HG03565 (cell line): ENCODE results near the gene SPINK8.
"Not testable (repeated sequence)": the region's sequence is repeated elsewhere in the genome, so short reads cannot be mapped to it uniquely, and the experiment has no call there.

Experiments used
- ATAC-seq: cut with Tn5 transposase; IDR thresholded peaks from one replicate; pipeline ENCODE4 v1.9.1; 2021; ENCODE audit warnings: mild to moderate bottlenecking, moderate library complexity; ENCODE audit not compliant: unreplicated experiment

The SPINK8 gene

DNA sequence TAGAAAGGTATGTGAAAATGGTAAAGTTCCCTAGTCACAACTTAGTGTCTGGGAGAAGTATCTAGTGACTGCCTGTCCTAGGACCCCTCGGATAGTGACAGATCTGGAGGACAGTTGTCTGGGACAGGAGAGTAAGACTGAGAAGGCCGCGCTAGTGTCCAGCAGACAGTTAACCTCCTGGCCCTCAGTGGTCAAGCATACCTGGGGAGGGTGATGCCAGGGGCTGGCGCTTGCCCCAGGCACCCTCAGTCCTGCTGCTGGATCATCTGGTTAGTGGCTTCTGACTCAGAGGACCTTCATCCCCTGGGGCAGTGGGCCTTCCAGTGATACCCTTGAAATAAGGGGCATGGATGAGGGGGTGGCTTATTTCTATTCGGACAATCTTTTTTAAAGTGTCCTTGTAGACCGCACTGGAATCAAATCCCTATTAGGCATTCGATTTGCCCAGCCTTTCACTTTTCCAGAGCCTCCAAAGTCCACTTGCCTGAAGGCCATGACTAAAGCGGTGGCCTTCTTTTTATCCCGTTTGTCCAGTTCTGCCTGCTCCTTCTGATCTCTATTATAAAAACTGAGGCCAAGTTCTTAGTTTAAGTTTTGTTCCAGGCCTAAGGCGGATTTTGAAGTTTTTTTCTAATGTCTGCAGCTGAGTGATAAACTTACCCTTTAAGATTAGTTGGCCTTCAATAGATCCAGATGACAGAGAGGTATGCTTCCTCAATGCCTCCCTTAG, 1.6 kb downstream of the SPINK8 start:
- not testable (repeated sequence) for ATAC-seq

GRCh38 chr3:48320996-48321395, 12.5 kb downstream of the SPINK8 start:
- ATAC-seq = no peak

DNA sequence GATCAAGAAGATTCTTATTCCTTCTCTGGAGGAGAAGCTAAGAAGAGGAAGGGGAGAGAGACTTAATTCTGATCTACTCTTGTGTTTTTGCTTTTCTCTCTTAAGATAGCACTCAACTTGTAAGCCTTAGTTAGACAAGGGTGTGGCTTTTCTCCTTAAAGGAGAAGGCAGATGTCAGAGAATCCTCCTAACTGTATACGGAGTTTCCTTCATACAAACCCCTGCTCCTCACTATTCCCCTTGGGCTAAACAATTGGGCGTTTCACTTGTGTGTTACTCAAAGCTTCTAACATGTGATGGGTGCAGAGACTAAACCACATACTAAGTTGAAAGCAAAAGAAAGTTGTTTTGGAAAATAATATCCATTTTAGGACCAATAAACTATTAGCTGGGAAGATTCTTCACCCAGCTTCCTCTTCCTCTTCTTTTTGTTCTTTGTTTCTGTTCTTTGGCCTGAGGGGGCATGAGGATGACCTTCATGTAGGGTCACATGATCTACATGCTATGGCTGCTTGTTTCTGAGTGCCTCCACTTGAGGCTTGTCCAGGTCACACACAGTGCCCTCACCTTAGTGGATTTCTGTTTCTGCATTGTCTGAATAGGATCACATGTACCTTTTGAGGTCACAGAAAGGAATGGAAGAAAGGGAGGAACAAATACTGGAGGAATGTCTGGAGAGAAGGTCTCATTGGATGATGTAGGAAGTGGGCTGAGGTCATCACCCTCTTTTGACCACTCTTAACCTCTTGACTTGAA, 14.6 kb downstream of the SPINK8 start:
- ATAC-seq = no peak

GRCh38 chr3:48314542-48314941, 18.9 kb downstream of the SPINK8 start:
- no peak for ATAC-seq

- ATAC-seq = no peak
Observed at GRCh38 chr3:48306860-48307530, 26.5 kb downstream of the SPINK8 start.

- no peak for ATAC-seq
Observed at GRCh38 chr3:48306290-48306689, 27.2 kb downstream of the SPINK8 start.

DNA sequence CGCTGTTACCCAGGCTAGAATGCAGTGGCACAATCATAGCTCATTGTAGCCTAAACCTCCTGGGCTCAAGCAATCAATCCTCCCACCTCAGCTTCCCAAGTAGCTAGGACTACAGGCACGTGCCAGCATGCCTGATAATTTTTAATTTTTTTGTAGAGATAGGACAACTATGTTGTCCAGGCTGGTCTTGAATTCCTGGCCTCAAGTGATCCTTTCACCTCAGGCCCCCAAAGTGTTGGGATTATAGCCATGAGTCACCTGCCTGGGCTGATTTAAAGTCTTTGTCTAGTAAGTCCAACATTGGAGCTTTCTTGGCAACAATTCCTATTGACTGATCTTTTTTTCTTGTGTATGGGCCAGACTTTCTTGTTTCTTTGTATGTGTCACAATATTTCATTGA, 28.1 kb downstream of the SPINK8 start:
- no peak for ATAC-seq

- ATAC-seq = no peak
Observed at GRCh38 chr3:48303021-48303420, 30.4 kb downstream of the SPINK8 start.

DNA sequence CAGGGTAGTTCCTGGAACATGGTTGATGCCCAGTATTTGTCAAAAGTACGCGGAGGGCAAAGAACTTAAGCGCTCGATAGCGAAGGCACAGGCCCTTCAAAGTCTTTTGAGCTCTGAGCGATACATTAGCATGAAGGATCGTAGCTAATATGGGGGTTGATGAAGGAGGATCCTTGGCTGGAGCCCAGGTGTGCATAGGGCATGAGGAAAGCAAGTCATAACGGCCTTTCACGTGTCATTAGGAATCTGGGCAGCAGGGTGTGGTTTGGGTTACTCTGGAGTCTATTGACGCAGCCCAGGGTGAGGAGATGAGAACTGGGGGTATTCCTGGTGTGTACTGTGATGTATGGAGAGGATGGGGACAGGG, 31.7 kb downstream of the SPINK8 start:
- no peak for ATAC-seq

DNA sequence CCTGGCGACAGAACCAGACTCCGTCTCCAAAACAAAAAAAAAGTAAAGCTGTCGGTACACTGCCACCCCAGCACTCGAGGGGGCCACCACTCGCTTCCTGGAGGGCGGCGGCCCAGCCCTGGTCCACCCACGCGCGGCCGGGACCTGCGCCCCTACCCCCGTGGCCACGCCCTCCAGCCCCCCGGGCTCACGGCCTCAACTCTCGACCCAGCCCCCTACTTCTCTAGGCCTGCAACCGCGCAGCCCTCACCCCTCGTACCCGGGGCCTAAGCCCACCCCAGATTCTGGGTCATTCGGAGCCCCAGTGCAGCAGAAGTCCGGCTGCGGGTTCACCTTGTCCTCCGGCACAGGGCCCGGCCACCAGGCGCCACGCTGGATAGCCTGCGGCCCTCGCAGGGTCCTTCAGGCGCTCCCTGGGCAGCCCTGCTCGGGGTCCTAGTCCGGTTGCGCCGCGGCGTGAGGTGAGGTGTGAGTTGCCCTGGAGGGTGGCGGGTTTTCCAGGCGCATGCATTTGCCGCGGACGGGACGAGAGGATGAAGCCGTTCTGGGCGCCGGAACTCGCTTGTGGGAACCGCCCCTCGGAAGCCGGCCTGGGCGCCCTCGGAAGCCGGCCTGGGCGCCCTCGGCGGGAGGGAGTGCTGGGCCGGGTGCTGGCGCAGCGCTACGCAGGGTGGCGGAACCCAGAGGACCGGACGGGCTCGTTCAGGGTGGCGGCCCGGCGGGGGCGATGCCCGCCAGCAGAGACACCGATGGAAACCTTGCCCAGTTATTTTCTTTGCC, 32.3 kb downstream of the SPINK8 start, which contains the start of gene NME6:
Gene NME6, minus strand, starts transcription at position 348 of the 780 bp plus-strand sequence.
- peak; percentile 70 for ATAC-seq

DNA sequence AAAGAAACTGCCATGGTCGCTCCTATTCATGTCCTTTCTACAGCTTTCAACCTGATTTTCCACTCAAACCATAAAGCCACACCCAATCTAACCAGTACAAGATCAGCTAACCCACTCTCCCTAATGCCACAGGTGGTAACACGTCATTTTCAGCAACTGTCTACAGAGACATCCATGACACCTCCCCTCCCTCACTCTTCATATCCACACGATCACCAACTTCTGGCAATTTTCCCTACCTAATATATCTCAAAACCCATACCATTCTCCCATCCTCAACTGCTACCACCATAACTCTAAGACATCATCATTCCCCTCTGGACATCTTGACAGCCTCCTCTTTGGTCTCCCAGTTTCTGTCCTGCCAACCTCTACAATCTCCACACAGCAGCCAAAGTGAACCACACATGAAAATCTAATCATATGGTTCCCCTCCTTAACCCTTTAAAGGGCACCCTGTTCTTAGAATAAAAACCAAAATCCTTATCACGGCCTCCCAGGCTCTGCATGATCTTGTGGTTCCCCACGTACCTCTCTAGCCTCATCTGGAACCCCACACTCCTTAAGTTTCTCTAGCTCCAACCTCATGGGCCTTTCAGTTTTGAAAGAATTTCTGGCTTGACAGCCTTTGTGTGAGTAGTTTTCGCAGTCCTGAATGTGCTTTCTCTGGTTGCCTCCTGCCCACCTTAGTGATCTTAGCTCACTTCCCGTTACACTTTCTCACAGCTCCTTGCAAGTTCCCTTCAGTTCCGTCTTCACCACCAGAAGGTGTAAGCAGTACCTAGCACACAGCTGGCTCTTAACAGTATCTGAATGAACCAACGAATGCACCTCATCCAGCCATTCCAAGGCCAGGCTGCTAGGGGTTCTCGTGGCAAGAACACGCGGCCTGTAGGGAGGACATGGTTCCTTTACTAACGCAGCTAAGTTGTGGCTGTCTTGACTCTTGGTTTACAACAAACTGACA, 33.4 kb downstream of the SPINK8 start:
- ATAC-seq = peak; percentile 45

GRCh38 chr3:48297111-48297810, 36.2 kb downstream of the SPINK8 start:
- no peak for ATAC-seq

- no peak for ATAC-seq
Observed at GRCh38 chr3:48296699-48297098, 36.8 kb downstream of the SPINK8 start.

DNA sequence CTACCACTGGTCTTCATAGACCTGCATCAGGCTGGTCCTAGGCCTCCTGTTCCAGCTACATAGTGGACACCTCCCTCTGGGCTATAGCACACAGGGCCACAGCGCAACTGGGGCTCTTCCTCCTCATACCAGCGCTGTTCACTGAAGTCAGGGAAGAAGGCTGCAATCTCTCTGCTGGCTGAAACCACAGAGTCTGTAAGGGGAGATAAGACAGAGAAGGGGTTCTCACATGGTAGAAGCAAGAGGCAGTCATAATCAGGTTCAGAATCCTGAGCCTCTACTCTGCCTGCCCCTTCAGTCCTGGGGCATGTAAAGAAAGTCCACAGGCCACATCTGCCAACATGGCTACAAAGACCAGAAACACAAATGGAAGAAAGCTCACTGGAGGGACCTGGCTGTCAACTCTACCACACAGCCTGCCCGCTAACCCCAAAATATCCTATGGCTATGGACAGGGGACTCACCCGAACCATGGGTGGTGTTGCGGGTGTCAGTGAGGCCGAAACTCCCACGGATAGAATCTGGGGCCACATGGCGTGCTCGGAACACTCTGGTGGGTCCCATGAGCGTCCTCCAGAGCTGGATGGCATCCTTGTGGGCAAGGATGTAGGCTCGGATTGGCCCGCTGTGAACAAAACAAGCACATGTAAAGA, 38.7 kb downstream of the SPINK8 start:
- ATAC-seq = no peak

DNA sequence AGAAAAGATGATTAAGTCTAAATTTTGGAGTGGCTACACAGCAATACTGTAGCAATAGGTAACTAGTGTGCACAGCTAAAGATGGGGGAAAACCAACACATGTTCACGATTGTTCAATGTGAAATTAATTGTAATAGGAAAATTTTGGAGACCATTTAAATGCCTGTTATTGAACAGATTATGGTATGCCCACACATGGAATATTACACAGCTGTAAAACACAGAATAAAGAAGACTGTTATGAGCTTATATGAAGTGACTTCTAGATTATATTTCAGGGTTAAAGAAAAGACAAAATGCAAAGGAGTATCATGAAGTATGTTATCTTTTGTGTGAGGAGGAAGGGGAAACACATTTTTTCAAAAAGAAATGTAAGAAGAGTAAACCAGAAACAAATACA, 43.8 kb downstream of the SPINK8 start:
- ATAC-seq = no peak

DNA sequence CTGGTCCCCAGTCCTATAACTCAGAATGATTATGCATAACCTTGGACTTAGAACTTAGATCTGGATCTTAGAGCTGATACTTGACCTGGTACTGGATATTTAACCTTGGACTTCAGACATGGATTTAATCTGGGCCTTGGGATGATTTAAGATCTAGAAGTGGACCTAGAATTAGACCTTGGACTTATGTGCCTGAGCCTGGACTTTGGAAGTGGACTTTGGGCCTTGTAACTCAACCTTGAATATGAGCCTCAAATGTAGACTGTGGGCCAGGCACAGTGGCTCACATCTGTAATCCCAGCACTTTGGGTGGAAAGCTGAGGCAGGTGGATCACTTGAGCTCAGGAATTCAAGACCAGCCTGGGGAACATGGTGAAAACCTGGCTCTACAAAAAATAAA, 46.4 kb downstream of the SPINK8 start:
- no peak for ATAC-seq

GRCh38 chr3:48286308-48286707, 47.2 kb downstream of the SPINK8 start:
- ATAC-seq = no peak

DNA sequence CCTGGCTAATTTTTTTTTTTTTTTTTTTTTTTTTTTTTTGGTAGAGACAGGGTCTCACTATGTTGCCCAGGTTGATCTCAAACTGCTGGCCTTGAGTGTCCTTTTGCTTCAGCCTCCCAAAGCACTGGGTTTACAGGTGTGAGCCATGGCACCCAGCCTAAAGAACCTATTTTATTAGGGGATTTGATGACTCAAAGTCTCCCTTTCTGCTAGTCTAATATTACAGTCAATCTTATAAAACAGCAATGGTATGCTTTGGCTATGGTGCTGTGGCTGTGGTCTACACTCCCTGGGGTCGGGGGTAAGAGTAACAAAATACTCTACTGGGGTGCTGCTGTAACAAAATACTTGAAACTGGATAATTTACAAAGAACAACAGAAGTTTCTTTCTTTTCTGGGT, 47.8 kb downstream of the SPINK8 start:
- no peak for ATAC-seq

DNA sequence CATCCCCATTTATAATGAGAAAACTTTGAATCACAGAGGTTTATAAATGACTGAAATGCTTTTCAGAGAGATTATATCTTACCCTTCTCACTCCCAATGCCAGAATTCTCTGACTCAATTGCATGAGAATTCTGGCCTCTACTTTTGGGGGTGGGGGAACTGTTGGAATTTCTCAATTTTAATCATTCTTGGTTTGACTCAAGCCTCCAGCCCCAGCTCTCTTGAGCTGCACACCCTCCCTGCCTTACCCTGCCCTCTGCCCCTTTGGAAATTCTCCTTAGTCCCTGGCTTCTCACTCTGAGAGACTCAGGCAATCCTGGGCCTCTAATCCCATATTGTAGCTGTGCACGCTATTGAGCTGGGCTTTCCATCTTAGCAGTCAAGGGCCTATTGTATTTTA, 48.3 kb downstream of the SPINK8 start:
- ATAC-seq = no peak
